K562 (cell line): Measurements from ENCODE around the gene ZFP64.

ENCODE experiments used
- BHLHE40 ChIP-seq: IDR thresholded peaks from 2 replicates; pipeline ENCODE4 v1.6.1; 2011; ENCODE audit warnings: low read length, improper control_type of control experiment
- CEBPB ChIP-seq: fragments of 450-650 bp; IDR thresholded peaks from 2 replicates; pipeline ENCODE4 v1.6.1; 2016; ENCODE audit warnings: missing genetic modification characterization, missing compliant biosample characterization
- CHD4 ChIP-seq: fragments of 200-600 bp; sonication (generic); IDR thresholded peaks from 3 replicates; pipeline ENCODE4 v1.6.1; 2012; ENCODE audit warnings: low read depth, mild to moderate bottlenecking, mixed read lengths, low read length, inconsistent platforms; ENCODE audit not compliant: insufficient read depth, insufficient replicate concordance, poor library complexity, severe bottlenecking
- NFYB ChIP-seq: IDR thresholded peaks from 2 replicates; pipeline ENCODE4 v1.6.1; 2011; ENCODE audit warnings: mild to moderate bottlenecking, moderate library complexity; ENCODE audit not compliant: insufficient read length; ENCODE audit errors: extremely low read depth
- SIN3A ChIP-seq, 2 experiments: fragments of 150-350 bp in 1 of 2; IDR thresholded peaks; 2 replicates each; pipeline ENCODE4 v1.6.1; 2011 to 2016; ENCODE audit warnings: borderline replicate concordance in 2 of 2, low read depth in 2 of 2, low read length in 2 of 2, mild to moderate bottlenecking in 2 of 2, moderate library complexity in 2 of 2; ENCODE audit not compliant: control insufficient read depth in 1 of 2
- ZBTB7A ChIP-seq: IDR thresholded peaks from 2 replicates; pipeline ENCODE4 v1.6.1; 2011; ENCODE audit warnings: low read depth, mild to moderate bottlenecking, low read length, moderate library complexity, borderline replicate concordance; ENCODE audit not compliant: control insufficient read depth
- ZNF316 ChIP-seq: fragments of 450-650 bp; IDR thresholded peaks from 2 replicates; pipeline ENCODE4 v1.6.1; 2016
- ZNF583 ChIP-seq: fragments of 250-450 bp; sonication (Bioruptor Pico); IDR thresholded peaks from 2 replicates; pipeline ENCODE4 v1.4.0; 2020
- ZNF644 ChIP-seq: fragments of 200-800 bp; sonication (Bioruptor generic); IDR thresholded peaks from 2 replicates; pipeline ENCODE4 v1.6.1; 2016; ENCODE audit warnings: low read depth, missing genetic modification characterization, missing compliant biosample characterization
- ZZZ3 ChIP-seq: fragments of 450-650 bp; IDR thresholded peaks from 2 replicates; pipeline ENCODE4 v1.6.1; 2016; ENCODE audit warnings: antibody characterized with exemption, mild to moderate bottlenecking, moderate library complexity

DNA sequence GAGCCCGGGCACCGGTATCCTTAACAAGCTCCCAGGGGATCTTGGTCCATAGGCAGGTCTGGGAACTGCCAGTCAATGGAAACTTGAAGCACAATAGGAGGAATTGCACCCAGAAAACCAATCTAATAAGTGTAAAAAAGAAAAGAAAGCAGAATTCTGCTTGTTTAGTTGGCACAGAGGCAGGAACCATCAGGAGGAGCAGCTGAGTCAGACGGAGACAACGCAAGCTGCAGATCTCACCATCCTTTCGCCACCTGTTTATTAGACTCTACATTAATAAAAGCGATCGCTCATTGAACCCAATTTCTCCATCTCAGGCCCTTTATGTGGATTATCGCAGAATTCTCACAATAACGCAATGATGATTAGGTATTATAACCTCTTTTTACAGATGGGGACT lies 9.8 kb downstream of the ZFP64 start:
- TF ChIP-seq ZNF644 (tag) (no peak), NFYB (no peak), ZZZ3 (no peak), SIN3A (IDR thresholded peaks at IDR 0.05; ENCODE audit: borderline replicate concordance in 2 of 2, control insufficient read depth in 1 of 2, low read depth in 2 of 2, low read length in 2 of 2) (no peak), ZNF583 (no peak), CEBPB (tag) (no peak), ZBTB7A (no peak), ZNF316 (no peak), CHD4 (no peak), BHLHE40 (no peak)
